HG03460 (cell line): ENCODE results near the gene CADPS.

Experiments used
- ATAC-seq: cut with Tn5 transposase; IDR thresholded peaks from one replicate; pipeline ENCODE4 v1.9.1; 2021; ENCODE audit not compliant: unreplicated experiment

The CADPS gene

GRCh38 chr3:62812631-62813030 is 62.6 kb downstream of the CADPS start:
- ATAC-seq, result no peak

DNA sequence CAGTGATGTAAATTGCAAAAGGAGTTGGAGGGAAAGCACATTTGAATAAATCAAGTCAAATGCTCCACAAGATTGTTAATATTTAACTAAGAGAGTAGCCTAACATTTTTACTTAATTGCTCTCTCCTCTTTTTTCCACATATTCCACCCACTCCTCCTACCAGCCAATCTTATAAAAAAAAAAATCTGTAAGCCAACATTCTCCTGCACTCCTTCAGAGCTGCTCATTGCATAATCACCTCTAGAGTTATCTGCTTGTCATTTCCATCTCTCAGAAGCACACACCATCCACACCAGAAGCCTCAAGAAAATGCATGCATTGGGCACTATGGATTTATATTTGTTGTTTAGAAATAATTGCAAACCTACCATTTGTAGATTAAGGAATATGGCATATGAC is 64.1 kb downstream of the CADPS start:
- no peak for ATAC-seq

- no peak for ATAC-seq
These were observed 65.8 kb downstream of the CADPS start for GRCh38 chr3:62809369-62809768.

DNA sequence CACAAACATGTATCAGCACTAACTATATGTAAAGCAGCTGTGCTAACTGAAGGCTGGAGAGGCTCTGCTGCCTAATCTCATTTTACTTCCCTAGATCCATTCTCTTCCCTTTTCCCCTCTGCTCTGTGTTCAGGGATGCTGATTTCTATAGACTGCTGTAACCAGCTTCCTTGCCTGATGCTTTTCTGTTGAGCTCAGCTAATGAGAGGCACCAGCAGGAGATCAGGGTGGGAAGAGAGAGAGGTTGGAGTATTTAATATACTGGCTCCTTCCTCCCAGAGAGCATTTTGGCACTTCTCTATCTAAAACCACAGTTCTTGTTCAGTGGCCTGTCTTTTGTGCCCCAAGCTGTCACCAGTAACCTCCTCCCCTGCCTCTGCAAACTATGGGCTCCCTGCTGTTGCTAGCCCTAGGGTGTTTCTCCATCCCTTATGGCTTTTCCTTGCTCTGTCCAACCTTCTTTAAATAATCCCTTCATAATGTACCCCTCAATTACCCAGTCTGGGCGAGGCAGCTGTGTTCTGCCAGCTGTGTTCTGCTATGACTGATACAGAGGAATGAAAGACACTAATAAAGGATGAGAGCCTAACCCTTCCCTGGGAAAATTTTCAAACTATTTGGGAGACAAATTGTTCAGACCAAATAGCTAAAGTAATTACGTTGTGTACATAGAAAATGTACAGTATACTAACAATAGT is 69.5 kb downstream of the CADPS start:
- ATAC-seq, result no peak

DNA sequence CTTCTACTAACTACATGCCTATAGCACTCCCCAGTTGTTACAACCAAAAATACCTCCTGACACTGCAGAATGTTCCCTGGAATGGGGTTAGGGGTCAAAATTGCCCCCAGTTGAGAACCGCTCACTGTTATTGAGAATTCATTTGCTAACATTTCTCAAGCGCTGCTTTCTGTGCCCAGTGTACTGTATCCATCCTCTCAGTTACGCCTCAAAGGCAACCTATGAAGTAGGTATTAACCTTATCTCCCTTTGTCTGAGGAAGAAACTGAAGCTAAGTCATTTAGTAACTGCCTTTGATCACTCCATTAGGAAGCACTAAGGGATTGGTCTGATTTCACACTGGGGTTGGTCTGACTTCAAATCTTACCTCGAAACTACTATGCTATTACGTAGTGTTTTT is 70.1 kb downstream of the CADPS start:
- no peak for ATAC-seq

- no peak for ATAC-seq
These were observed 71.9 kb downstream of the CADPS start for GRCh38 chr3:62803276-62803675.

GRCh38 chr3:62798000-62798399 is 77.2 kb downstream of the CADPS start:
- no peak for ATAC-seq

GRCh38 chr3:62797132-62797531 is 78.1 kb downstream of the CADPS start:
- ATAC-seq, result no peak

DNA sequence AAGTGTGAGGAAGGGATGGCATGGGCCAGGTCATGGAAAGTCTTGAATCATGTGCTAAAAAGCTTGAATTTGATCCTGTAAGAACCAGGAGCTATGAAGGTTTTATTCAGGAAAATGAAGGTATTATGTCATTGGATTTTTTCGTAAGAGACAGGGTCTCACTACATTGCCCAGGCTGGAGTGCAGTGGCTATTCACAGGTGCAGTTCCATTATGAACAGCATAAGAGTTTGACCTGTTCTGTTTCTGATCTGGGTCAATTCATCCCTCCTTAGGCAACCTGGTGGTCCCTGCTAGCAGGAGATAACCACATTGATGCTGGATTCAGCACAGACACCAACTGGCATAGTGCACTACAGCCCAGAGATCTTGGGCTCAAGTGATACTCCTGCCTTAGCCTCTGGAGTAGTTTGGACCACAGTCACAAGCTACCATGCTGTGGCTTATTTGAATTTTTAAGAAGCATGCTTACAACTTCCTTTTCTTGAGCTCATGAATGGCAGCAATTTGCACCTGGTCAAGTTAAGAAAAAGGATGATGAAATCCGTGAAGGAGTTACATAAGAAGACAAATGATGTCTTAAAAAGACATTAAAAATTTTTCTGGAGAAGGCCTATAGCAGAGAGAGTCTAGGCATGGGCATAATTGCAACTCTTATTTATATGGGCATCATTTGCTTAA is 79.1 kb downstream of the CADPS start:
- ATAC-seq, result no peak

- ATAC-seq, result no peak
These were observed 81.3 kb downstream of the CADPS start for GRCh38 chr3:62793946-62794345.

DNA sequence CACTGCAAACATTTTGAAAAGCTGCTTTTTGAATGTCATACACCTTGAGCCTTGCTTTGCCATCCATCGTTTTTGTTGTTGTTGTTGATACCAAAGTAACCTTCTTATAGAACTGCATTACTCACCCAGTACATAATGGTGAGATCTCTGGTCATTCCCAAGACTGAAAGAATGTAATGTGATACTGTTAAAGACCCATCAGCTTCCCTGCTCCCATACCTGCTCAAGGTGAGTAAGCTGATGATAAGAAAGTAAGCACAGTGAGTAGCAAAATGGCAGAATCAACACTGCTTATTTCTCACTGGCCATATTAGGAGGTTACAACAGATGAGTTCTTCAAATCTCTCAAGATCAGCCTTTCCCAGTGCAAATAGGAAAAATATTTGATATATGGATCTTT is 89.8 kb downstream of the CADPS start:
- ATAC-seq, result no peak

DNA sequence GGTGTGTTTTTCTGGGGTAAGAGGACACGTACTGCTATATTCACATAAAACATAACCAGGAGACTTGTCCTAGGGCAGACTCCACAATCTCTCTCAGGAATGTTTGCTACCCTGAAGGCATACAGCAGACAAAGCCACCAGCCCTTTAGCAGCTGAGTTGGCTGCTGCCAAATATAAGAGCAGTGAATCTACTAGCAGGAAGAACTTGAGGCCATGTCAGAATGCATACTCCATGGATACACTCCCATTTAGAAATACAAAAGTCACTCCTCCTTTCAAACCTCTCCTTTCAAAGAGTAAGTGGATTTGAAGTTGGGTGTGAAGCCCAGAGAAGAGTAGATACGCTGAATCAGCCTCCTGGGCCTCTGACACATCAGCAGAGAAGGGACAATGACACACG is 94.1 kb downstream of the CADPS start:
- ATAC-seq, result no peak

DNA sequence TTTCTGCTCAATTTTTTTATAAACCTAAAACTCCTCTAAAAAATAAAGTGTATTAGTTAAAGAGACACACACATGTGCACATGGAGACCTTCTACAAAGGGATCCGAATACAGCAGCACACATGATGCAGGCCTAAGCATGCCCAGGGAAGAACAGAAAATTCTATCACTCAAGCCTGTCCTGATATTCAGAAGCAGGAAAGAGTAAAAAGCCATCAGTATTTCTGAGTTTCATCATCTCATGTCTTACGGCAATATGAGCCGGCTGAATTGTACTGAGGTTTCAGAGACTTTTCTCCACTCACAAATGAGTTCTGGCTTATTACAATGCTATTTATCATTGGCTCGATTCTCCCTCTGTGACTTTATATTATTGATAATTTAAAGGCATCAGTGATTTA is 97.5 kb downstream of the CADPS start:
- no peak for ATAC-seq

- ATAC-seq, result no peak
These were observed 98.1 kb downstream of the CADPS start for GRCh38 chr3:62777130-62777529.

- no peak for ATAC-seq
These were observed 101.0 kb downstream of the CADPS start for GRCh38 chr3:62774221-62774620.

DNA sequence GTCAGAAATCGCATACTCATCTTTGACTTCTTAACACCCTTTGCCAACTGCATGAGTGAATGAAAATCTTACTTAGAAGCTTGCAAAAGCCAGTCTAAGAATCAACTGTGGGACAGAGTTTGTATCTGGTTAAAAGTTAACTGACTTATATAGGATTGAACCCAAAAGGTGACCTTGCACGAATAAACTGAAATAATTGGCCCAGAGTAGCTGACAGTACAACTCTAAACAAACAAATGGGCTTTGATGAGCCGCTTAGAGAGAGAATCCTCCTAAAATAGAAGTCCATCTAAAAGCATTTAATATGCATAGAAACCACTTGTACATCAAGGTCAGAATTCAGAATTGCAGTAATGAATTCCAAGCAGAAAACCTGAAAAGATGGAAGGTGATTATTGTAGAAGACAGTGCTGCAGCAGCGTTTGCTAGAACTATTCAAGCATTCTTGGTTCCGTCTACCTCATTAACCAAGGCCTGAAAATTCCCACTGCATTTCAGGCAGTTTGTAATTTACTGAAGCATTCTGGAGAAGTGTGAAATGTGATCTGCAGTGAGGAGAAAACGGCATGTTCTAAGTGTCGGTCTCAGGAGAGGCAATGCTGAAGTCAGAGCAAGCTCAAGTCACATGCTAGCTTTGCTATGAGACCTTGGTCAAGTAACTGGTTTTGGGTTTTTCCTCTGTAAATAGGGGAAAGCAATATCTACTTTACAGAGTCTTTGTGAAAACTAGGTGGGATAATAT is 103.7 kb downstream of the CADPS start:
- ATAC-seq, result no peak

- ATAC-seq, result no peak
These were observed 106.3 kb downstream of the CADPS start for GRCh38 chr3:62768896-62769295.

DNA sequence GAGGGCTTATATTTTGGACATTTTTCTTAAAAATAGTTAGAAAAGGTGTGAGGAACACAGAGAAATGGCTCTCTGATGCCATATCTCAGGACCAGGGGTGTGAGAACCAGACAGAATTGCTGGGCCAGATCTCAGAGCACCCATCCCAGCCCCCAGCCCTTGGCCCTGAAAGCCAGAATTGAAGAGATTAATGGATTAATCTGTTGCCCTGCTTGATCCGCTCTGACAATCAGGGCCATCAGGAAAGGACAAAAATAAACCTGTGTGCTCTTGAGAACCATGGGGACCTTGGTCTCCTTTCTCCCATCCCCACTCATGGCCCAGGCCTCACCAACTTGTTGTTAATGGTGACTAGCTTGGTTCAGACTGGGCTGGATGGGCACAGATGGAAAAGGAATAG is 113.5 kb downstream of the CADPS start:
- ATAC-seq, result no peak

DNA sequence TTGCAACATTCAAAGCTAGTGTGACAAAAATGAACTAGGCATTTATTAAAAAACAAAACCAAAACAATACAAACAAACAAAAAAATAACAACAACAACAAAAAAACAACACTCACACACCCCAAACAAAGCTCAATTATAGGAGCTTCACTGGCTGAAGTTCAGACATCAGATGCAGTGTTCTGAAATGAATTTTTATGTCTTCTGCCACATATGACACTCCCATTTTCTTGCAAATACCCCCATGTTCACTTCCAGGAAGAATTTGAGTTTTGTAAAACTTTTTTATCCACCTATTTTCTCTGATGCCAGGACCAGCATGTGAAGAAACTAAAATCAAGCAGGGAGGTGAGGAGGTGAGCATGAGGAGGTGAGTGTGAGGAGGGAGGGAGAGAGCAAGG is 113.9 kb downstream of the CADPS start:
- no peak for ATAC-seq

DNA sequence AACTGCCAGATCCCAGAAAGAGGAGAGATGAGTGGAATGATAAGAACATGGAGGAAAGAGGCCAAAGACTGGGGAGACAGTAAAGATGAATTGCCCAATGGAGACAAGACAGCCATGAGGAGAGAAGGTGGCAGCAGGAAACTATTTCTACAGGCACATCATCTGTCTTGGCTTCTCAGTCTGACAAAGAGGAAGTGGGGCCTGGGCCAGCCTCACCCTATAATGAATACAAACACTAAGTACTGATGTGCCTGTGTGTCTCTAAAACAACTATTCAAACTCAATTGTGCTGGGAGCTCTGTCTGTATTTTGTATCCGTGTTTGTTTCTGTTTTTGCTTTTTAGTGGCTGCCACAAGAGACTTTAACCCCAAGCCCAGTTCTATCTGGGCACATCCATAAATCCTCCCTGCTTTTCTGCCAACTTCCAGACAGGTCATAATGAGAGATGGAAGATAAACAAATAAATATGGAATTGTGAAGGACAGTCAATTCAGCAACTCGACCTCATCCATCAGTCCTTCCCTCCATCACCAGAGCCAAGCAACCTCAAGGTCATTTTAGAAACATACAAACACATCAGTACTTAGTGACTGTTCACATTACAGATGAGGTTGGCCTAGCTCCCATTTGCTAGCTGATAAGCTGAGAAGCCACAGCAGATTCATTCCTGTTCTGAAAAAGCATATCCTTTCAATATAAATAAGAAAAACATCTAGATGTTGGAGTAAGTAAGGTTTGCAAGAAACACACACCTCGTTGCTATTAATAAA is 116.7 kb downstream of the CADPS start:
- ATAC-seq, result no peak

DNA sequence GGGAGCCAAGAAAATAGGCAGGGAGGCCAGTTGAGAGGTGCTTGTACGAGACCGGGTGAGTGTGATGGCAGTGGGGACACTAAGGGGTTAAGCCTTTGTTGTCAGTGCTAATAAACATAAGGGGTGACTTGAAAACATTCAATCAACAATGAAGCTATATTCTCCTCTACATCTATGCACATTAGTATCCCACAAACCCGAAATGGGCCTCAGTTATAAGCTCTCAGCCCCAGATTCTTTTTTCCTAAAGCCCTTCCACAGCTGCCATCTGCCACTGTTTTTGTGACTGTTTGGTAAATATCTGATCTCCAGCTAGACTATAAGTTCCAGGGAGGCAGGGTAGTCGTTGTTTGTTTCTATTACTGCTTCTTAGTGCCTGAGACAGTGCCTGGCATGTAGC is 118.2 kb downstream of the CADPS start:
- ATAC-seq, result no peak
